Measurements from ENCODE around the gene SEMA6B.

The SEMA6B gene

GRCh38 chr19:4588291-4588761 is 28.8 kb upstream of the SEMA6B start:
- TF ChIP-seq, protein P1, sequence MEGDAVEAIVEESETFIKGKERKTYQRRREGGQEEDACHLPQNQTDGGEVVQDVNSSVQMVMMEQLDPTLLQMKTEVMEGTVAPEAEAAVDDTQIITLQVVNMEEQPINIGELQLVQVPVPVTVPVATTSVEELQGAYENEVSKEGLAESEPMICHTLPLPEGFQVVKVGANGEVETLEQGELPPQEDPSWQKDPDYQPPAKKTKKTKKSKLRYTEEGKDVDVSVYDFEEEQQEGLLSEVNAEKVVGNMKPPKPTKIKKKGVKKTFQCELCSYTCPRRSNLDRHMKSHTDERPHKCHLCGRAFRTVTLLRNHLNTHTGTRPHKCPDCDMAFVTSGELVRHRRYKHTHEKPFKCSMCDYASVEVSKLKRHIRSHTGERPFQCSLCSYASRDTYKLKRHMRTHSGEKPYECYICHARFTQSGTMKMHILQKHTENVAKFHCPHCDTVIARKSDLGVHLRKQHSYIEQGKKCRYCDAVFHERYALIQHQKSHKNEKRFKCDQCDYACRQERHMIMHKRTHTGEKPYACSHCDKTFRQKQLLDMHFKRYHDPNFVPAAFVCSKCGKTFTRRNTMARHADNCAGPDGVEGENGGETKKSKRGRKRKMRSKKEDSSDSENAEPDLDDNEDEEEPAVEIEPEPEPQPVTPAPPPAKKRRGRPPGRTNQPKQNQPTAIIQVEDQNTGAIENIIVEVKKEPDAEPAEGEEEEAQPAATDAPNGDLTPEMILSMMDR (IDR thresholded peaks at IDR 0.05; ENCODE audit: control insufficient read depth, insufficient read depth, low read depth, low read length, missing control alignments) = no peak
- no peak for DNase-seq (ENCODE audit: low read depth)
- no peak overlapping the region for H3K4me3 ChIP-seq (ENCODE audit: control insufficient read depth, low read depth, low read length)

DNA sequence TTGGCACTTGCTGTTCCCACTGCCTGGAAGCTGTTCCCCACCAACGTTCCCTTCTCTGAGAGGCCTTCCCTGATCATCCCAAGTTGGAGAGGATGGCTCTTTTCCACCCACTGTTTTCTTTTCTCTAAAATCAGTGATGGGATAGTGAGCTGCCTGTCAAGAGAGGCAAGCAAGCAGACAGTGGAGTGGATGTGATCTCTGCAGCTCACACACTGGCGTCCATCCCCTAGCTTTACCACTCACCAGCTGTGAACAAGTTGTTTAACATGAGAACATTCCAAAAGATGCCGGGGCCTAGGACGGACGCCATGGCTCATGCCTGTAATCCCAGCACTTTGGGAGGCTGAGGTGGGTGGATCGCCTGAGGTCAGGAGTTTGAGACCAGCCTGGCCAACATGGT is 28.0 kb upstream of the SEMA6B start:
- H3K4me3 ChIP-seq (ENCODE audit: control insufficient read depth, low read depth, low read length) = no peak overlapping the region
- DNase-seq (ENCODE audit: low read depth) = no peak
- TF ChIP-seq, protein P1 (IDR thresholded peaks at IDR 0.05; ENCODE audit: control insufficient read depth, insufficient read depth, low read depth, low read length, missing control alignments) = no peak

- TF ChIP-seq, protein P1 (IDR thresholded peaks at IDR 0.05; ENCODE audit: control insufficient read depth, insufficient read depth, low read depth, low read length, missing control alignments) = no peak
- DNase-seq (ENCODE audit: low read depth) = no peak
- H3K4me3 ChIP-seq (ENCODE audit: control insufficient read depth, low read depth, low read length) = no peak overlapping the region
These were observed 27.2 kb upstream of the SEMA6B start for GRCh38 chr19:4586691-4587090.

- TF ChIP-seq, protein P1 (IDR thresholded peaks at IDR 0.05; ENCODE audit: control insufficient read depth, insufficient read depth, low read depth, low read length, missing control alignments) = no peak
These were observed 26.8 kb upstream of the SEMA6B start for GRCh38 chr19:4586245-4586644.

GRCh38 chr19:4585556-4585955 is 26.1 kb upstream of the SEMA6B start:
- DNase-seq (ENCODE audit: low read depth) = no peak
- TF ChIP-seq, protein P1 (IDR thresholded peaks at IDR 0.05; ENCODE audit: control insufficient read depth, insufficient read depth, low read depth, low read length, missing control alignments) = no peak
- no peak overlapping the region for H3K4me3 ChIP-seq (ENCODE audit: control insufficient read depth, low read depth, low read length)

More at GRCh38 chr19:4586245-4586644, 26.8 kb upstream of the SEMA6B start:
- no peak for DNase-seq (ENCODE audit: low read depth)
- H3K4me3 ChIP-seq (ENCODE audit: control insufficient read depth, low read depth, low read length) = no peak overlapping the region

DNA sequence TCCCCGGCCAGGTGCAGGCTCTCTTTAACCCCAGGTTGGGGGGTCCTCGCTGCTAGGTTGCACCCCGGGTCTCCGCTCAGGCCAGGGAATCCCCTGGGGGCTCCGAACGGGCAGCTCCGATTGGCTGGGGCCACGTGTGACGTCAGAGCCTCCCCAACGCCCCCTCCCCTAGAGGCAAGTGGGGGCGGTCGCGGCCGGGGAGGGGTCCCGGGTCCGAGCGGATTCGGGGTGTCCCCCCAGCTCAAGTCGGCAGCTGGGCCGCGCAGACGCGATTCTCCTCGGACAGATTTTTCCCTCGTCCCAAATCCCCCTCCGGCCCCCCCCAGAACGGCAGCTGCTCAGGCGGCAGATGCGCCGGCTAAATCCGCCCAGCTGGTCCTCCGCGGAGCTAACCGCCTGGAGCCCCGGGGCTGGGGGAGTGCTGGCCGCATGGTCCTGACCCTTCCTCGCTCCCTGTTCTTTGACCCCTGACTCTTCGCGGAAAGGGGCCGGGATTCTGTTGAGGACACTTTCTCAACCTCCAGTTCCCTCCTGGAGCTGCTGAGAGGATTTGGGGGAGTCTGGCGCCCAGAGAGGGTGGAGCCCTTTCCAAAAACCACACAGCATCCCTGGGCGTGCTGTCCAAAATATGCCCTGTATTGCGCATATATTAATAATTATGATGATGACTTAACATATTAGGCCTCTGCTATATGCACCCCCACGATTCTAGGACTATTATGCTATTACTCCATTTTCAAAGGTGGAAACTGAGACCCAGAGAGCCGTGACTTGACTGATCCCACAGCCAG is 25.4 kb upstream of the SEMA6B start:
- TF ChIP-seq, protein P1 (IDR thresholded peaks at IDR 0.05; ENCODE audit: control insufficient read depth, insufficient read depth, low read depth, low read length, missing control alignments) = no peak
- H3K4me3 ChIP-seq (ENCODE audit: control insufficient read depth, low read depth, low read length) = peak overlapping the region; percentile 42
- DNase-seq (ENCODE audit: low read depth) = no peak
